Left hindlimb (tissue), 1 donor: Measurements from ENCODE around the gene NEUROD6.

Experiments used
- DNase-seq: peaks from one replicate; pipeline ENCODE4 v3.0.0-alpha.2; 2018

The NEUROD6 gene

GRCh38 chr7:31340603-31341002 is at the start of gene NEUROD6:
Gene NEUROD6 (minus strand): TSS chr7:31340726. CDS start chr7:31339268, 1,458 bp downstream.
- DNase-seq, result no peak

- DNase-seq, result no peak
These were observed 43.9 kb upstream of the NEUROD6 start for GRCh38 chr7:31384466-31384865.

DNA sequence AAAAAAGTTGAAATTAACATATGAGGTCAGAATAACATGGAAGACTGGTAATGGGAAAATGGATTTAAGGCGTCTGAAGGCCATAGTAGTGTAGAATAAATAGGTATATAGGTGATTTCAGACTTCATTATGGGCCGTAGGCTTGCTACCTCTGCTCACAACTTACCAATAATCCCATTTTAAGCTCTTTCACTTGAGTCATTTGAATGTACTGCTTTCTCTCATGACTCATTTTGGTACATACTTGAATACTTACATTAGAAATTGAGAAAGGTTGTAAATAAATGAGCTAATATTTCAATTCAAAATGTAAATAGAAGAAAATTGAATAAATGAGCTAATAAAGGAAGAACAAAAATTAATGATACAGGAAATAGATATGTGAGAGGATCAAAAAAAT is 42.2 kb upstream of the NEUROD6 start:
- DNase-seq, result no peak

DNA sequence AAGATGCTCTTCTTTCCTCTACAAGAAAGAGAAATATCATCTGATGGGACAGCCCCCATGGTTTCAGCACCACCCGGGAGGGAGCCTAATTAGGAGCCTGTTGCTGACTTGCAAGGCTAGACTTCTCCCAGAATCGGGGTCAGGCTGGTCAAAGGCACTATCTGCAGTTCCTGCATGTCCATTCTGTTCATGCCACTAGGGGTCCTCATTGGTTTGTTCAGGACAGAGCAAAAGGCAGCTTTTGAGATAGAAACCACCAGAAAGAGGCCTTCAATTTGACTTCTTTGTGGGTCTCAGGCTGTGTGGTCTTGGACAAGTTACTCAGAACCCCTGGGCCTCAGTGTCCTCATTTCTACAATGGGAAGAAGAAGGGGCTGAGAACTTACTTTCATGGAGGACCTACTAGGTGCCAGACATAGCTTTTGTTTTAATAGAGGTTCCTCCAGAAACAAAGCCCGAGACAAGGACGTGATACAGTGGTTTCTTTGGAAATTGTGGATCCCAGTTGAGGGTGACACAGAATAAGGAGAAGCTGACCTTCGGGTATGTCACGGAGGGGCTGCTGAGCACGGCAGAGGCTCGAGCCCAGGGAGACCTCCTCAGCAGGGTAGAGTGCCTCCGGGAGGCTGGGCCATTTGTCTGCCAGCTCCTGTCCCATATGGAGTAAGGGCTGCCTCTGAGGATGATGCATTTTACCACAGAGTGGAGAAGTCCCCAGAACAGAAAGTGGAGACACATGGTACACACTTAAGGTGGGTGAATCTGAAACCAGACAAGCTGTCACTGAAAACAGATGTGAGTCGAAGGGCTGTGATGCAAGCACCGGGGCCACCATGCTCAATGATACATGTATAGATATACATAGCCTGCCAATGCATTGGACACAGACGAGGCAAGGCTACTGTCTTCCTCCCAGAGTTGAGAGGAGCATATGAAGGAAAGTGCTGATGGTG is 33.1 kb upstream of the NEUROD6 start:
- DNase-seq, result peak; percentile 40

- DNase-seq, result no peak
These were observed 31.9 kb upstream of the NEUROD6 start for GRCh38 chr7:31372231-31372959.

- no peak for DNase-seq
These were observed 31.1 kb upstream of the NEUROD6 start for GRCh38 chr7:31371621-31372020.

DNA sequence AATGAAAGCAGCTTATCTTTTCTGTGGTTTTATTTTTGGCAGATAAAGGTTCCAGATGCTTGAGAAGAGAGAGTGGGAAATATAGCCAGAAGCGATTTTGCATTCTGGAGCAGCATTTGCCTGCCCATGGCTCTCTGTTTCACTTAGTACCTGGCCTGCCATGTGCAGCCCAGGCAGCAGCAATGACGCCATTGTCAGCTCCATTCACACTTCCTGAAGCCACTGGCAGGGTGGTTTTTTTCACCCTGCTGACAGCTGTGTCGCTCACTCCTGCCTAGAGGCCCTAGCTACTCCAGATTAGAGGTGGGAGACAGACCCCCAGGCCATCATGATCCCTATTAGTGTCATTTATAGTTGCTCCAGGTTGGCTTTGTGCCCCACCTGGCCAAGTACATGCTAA is 30.1 kb upstream of the NEUROD6 start:
- no peak for DNase-seq

DNA sequence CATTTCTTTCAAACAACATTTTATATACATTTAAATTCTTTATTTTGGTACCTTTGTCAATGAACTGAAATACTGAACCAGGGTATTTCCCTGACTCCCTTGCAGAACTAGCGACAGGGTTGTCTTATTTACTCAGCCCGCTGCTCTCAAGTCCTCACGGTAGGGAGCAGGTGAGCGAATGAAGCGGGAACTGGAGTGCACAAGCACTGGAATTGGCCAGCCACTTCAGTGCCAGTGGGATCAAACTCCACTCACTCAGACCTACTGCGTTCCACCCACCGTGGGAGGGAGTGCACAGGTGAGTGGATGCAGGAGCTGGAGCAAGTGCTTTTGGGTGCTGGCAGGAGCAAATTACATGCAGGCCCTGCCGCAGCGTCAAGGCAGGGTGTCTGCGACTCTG is 28.1 kb upstream of the NEUROD6 start:
- DNase-seq, result no peak

GRCh38 chr7:31363496-31363895 is 23.0 kb upstream of the NEUROD6 start:
- no peak for DNase-seq

DNA sequence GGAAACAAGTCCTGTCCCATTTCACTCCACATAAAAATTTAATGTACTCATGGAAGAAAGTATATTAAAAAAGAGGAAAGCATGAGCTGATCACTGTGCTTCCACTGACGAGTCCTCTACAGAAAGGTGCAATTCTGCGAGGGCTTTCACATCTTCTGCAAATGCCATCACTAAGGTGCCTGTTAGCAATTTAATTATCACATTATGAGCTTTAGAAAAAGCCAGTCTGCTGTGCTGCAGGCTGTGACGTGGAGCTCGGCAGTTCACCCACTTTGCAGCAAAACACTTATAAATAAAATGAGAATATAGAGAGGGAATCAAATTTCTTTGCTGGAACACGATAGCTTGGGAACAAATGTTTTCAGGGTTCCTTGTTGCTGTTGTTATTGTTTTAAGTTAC is 22.5 kb upstream of the NEUROD6 start:
- no peak for DNase-seq

DNA sequence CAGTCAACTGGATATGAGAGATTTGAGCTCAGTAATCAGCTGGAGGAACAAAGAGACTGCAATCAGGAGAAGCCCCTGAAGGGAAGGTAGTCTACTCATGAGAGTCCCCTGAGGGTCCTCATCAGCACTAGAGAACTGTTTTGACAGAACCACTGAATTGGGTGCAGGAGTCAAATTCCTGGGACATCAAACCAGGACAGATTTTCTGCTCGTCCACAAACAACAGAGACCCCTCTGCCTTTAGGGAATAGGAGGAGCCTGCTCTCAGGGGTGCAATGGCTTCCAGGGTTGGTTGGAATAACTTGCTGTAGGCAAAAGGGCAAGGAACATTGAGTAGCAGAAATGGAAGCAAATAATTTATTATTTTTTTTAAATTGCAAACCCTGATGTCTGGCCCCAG is 21.9 kb upstream of the NEUROD6 start:
- no peak for DNase-seq

DNA sequence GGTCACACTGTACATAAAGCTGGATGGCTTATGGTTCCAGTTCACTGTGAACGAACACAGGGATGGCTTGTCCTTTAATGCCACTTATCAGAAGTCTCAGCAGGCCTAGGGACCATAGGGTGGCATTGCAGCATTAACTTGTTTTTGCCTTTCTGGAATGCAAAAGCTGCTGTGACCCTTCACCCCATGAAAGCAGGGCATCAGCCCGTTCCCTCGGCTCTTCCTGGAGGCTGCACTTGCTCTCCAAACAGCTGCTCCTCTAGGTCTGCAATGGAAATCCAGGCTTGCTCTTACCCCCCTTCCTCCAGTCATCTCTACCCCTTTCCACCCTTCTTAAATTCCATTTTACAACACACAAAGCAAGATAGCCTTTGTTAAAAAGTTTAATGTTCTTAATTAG is 17.9 kb upstream of the NEUROD6 start:
- DNase-seq, result no peak

GRCh38 chr7:31345421-31345820 is 4.9 kb upstream of the NEUROD6 start:
- no peak for DNase-seq

DNA sequence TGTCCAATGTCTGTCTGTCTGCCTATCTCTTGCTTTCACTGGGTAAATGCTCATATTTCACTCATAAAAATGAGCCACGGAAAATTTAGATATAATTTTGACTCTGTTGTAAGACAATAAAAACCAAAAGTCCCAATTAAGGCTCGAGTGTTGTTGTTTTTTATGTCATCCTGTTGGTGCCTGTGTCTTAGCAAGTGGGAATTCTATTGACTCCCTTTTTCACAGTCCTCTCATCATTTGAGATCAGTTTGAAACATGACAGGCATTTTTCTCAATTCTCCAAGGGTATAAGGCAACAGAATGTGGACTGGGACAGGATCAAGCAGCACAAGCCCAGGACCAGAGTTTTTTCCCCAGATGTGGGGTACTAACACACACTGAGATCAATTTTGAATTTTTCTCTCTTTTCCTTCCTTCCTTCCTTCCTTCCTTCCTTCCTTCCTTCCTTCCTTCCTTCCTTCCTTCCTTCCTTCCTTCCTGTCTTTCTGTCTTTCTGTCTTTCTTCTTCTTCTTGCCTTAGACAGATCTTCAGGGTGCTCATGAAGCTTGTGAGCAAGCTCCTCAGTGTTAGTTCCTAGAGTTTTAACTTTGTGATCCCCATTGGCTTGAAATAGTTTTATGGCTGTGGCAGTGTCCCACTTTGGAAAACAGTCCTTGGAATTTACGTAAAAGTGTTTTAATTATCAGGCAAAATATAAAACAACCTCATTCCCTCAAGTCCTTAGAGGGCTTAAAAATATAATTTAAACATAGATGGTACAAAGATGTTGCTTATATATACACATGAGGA is 3.2 kb upstream of the NEUROD6 start:
- DNase-seq, result no peak

DNA sequence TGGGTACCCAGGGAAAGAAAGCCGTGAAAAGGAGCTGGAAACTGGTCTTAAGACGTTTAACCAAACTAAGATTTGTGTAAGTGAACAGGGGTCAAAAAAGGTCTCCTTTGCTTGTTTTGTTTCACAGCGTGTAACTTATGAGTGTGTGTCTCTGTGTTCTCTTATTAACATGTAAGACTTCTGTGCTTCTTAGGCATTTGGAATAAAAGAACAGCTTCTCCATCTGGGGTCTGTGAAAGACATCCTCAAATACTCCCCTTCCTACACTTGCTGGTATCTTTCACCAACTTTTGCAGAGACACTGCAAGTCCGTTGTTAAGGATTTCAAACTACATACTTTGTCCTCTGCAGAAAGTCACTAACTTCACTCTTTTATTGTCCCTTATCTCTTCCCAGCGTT is 615 bp upstream of the NEUROD6 start:
- no peak for DNase-seq

- DNase-seq, result no peak
These were observed 475 bp downstream of the NEUROD6 start for GRCh38 chr7:31340051-31340450.

GRCh38 chr7:31338706-31339105 is 1.8 kb downstream of the NEUROD6 start:
- DNase-seq, result no peak

DNA sequence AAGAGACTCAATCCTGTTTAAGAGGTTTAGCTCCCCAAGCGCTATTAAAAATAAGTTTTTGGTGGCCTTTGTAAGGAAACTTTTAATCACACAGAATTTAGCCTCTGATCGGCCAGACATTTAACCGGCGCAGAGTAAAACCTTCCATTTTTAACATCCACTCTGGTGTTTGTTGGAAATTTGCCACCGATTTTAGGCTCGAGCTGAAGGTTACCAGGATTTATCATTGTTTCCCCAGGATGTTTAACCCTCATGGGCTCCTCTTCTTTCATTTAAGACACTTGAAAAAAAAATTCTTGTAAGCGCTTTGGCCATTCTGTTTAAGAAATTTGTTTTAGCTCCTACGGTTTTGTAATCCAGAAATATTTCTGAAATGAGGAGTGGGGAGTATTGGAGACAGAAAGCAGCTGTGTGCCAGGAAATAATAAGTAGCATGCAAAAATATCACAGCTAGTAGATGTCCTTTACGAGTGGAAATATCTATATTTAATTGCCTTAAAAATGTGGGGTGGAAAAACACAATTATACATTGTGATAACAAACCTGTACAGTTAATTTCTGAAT is 3.4 kb downstream of the NEUROD6 start:
- no peak for DNase-seq

GRCh38 chr7:31336202-31337001 is 4.1 kb downstream of the NEUROD6 start:
- peak; percentile 31 for DNase-seq

GRCh38 chr7:31335884-31336201 is 4.7 kb downstream of the NEUROD6 start:
- DNase-seq, result no peak

GRCh38 chr7:31335161-31335856 is 5.2 kb downstream of the NEUROD6 start:
- DNase-seq, result peak; percentile 40

DNA sequence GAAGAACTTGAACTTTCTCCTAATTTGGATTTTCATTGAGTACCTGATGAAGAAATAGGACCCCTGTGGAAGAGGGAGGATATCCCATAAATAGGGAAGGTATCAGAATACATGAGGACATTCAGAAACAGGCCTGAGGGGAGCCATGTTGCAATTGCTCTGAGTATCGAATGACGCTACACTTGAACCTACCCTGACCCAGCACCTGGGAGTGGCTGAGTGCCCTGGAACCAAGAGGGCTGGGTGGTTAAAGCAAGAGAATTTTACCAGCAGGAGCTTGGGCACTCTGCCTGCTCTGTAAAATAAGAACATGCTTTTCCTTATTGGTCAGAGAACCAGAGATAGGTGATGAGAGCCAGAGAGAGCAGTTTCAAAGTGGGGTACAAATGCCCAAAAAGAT is 7.2 kb downstream of the NEUROD6 start:
- DNase-seq, result no peak
